Measurements from ENCODE around the gene TBCD.

TBCD gene

DNA sequence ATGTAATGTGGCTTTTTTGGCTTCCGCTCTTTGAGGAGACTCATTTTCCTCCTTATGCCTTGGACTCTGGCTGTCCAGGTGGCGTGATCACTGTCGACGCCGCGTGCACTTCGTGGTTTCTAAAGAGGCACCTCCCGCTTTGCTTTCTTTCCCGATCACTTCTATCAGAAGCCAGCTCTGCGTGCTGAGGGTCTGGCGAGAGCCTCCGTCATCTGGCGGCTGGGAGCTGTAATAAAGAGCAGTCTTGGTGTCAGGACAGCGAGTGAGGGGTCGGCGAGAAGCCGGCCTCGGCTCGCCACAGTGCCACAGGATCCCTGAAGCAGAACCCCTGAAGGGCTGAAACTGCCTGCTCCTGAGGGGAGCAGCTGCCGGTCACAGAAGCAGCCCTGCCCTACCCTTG is 80.5 kb downstream of the TBCD start:
- TF ChIP-seq, protein P1, sequence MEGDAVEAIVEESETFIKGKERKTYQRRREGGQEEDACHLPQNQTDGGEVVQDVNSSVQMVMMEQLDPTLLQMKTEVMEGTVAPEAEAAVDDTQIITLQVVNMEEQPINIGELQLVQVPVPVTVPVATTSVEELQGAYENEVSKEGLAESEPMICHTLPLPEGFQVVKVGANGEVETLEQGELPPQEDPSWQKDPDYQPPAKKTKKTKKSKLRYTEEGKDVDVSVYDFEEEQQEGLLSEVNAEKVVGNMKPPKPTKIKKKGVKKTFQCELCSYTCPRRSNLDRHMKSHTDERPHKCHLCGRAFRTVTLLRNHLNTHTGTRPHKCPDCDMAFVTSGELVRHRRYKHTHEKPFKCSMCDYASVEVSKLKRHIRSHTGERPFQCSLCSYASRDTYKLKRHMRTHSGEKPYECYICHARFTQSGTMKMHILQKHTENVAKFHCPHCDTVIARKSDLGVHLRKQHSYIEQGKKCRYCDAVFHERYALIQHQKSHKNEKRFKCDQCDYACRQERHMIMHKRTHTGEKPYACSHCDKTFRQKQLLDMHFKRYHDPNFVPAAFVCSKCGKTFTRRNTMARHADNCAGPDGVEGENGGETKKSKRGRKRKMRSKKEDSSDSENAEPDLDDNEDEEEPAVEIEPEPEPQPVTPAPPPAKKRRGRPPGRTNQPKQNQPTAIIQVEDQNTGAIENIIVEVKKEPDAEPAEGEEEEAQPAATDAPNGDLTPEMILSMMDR (IDR thresholded peaks at IDR 0.05; ENCODE audit: low read depth, low read length, missing control alignments): no peak
- H3K4me3 ChIP-seq (ENCODE audit: low read depth, low read length): no peak overlapping the region
- DNase-seq (ENCODE audit: low read depth): no peak

DNA sequence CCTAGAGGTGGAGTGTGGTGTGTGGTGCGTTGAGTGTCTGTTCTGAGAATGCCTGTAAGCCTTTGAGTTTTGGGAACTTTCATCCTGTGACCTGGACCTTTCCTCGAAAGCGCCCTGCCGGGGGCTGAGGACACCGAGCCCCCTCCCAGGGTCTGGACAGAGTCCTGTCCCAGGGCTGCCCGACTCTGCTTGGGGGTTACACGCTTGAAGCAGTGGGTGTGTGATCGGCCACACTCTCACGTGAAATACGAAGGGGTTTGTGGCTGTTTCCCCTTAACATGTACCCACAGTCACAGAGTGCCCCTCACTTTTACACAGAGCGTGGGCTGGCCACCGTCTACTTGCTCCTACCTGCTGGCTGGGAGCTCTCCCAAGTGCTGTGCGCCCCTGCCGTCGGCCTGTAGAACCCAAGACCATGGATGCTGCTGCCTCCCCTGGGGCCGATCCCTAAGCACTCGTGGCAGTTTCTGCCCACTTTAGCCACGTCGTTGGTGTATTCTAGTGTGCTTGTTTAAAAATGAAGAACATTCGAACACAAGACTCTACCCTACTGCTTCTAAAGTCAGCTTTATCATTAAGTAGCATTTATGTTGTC is 81.1 kb downstream of the TBCD start:
- no peak overlapping the region for H3K4me3 ChIP-seq (ENCODE audit: low read depth, low read length)
- no peak for DNase-seq (ENCODE audit: low read depth)
- TF ChIP-seq, protein P1 (IDR thresholded peaks at IDR 0.05; ENCODE audit: low read depth, low read length, missing control alignments): no peak

DNA sequence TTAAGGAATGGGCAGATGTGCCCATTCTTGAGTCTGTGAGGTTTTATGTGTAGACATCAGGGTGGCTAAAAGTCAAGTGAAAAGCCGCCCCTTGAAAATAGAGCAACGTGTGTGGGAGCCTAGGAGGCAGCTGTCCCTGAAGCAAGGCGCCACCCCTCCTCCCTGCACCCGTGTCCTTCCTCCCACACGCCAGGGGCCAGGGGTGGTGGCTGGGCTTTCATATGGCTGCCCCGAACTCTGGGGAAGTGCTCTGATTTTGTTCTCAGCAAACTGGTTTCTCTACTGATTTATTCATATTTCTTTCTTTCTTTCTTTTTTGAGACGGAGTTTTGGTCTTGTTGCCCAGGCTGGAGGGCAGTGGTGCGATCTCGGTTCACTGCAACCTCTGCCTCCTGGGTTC is 83.3 kb downstream of the TBCD start:
- no peak for DNase-seq (ENCODE audit: low read depth)
- TF ChIP-seq, protein P1 (IDR thresholded peaks at IDR 0.05; ENCODE audit: low read depth, low read length, missing control alignments): no peak
- no peak overlapping the region for H3K4me3 ChIP-seq (ENCODE audit: low read depth, low read length)

DNA sequence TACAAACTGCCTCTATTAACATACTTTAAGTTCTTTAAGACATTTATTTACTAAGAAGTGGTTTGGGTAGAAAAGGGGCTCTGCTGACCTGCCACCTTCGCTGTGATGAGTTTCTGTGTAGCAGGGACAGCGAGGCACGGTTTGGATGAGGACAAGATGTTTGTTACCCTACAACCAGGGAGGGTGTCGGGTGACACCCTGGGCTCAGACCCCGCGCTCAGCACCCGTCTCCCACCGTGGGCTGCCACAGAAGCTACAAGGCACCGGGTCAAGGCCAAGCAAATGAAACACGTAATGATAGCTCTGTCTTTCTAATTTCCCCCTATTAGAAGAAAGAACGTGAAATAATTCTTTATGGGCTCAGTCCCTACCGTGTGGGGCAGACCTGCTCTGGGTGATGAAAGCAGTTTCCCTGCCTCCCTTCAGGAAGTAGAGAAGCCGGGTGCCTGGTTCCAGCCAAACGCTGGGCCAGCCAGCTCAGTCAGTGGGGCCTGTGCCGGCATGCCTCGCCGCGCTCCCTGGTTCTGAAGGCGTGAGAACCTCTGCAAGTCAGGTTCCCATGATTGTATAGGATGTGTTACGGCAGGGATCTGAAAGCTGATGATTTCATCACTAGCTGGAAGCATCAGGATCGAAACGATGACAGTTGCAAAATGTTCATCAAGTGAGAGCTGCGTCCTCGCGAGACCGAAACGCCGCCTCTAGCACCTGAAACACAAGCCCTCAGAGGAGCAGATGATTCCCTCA is 84.1 kb downstream of the TBCD start:
- TF ChIP-seq, protein P1 (IDR thresholded peaks at IDR 0.05; ENCODE audit: low read depth, low read length, missing control alignments): no peak
- DNase-seq (ENCODE audit: low read depth): no peak
- no peak overlapping the region for H3K4me3 ChIP-seq (ENCODE audit: low read depth, low read length)

DNA sequence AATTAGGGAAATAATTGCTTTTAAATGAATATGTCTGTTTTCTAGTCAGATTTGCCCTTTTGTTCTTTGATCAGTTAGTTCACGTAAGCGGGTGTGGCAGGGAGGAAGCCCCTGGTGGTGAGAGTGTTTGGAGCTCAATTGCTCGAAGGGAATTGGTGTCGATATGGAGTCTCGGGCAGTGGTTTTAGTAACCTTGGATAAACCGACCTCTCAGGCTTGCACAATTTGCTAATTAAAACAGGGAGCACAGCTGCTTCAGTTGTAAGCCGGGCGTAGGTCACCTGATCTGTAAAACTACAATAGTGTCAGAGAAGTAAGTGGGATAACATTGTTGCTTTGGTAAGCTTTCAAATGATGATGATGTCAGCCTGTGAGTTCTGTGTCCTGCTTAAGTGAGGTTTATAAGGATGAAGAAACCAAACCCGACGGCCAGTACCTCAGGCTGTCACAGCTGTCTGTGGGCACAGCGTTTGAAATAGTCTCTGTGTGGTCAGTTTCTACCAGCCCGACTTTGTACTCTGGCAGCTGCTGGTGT is 85.0 kb downstream of the TBCD start:
- no peak for DNase-seq (ENCODE audit: low read depth)
- TF ChIP-seq, protein P1 (IDR thresholded peaks at IDR 0.05; ENCODE audit: low read depth, low read length, missing control alignments): no peak
- H3K4me3 ChIP-seq (ENCODE audit: low read depth, low read length): no peak overlapping the region

DNA sequence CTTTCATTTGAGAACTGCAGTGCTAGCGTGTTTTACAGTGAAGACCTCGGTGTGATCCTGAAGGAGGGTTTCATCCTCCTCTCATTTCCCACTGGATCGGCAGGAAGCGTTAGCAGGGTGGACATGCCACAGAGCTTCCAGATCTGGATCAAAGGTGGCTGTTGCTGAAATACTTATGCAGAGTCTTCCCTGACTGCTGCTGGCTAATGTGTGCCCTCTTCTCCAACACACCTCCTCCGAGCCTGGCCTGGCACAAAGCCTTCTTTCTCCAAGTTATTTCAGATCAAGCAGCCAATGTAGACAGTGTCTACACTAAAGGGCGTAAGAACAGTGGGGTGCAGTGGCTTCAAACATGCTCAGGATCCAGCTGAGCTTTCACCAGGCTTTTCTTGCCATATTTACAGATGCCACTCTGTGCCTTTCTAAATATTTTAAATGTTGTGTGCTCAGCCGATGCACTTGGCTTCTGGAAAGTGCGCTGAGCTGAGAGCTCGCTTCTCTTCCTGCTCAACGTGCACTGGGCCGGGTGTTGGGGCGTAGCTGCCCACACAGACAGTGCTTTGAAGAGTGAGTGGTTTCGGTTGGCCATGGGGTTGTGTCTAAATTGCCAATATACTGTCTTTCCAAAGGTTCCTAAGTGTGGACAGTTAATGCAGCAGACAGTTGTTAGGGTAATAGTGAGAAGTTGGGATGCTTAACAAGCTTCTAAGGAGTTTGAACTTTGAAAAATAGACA is 85.9 kb downstream of the TBCD start:
- DNase-seq (ENCODE audit: low read depth): no peak
- no peak overlapping the region for H3K4me3 ChIP-seq (ENCODE audit: low read depth, low read length)

More for the DNA sequence above, 85.9 kb downstream of the TBCD start:
- TF ChIP-seq, protein P1 (IDR thresholded peaks at IDR 0.05; ENCODE audit: low read depth, low read length, missing control alignments): no peak

Measured in GM12864 (cell line).